Measurements from ENCODE around the gene ODF2. TPM values are rescaled to one million over a fixed set of nuclear protein-coding genes. Genes with fewer than 3 reads are reported as not detected.

The ODF2 gene
- total and polyA plus RNA-seq, 2 donors (not counting 3 experiments of a cell fraction or from before 2014, with no cell fraction given): 16.7 to 49.5 TPM

DNA sequence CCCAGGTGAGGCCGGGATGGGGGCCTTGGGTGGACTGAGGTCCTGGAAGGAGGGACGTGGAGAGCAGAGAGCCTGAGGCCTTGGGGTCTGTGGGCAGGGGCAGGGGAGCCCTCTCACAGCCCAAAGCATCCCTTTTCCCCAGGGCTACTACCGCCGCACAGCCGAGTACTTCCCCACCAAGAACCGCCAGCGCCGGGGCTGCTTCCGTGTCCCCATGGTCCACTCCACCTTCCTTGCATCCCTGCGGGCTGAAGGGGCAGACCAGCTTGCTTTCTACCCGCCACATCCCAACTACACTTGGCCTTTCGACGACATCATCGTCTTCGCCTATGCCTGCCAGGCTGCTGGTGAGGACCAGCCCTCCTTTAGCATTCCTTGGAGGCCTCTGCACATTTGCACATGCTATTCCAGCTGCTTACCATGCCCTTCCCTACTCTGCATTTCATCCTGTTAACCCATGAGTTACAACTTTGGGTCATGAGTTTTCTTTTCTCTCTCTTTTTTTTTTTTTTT is 31.5 kb upstream of the ODF2 start:
- Histone ChIP-seq H3K9ac (replicated peaks; ENCODE audit: extremely low read depth, insufficient read depth, low read length) (no peak overlapping the region), H3K9me3 (replicated peaks; ENCODE audit: control insufficient read depth, insufficient read depth, low read length) (no peaks in the 10 kb centered on the region), H2AFZ (ENCODE audit: low read depth, low read length) (no peak overlapping the region), H4K20me1 (replicated peaks; ENCODE audit: control insufficient read depth, extremely low read depth, insufficient read depth, low read length) (no peaks in the 10 kb centered on the region), H3K4me3 (replicated peaks in 1 of 3; ENCODE audit: insufficient read depth in 1 of 3, low read depth in 1 of 3, low read length in 3 of 3) (no peak overlapping the region), H3K4me2 (ENCODE audit: insufficient read depth, low read length) (no peak overlapping the region), H3K27ac (ENCODE audit: insufficient read depth, low read depth, low read length) (no peak overlapping the region), H3K79me2 (ENCODE audit: control insufficient read depth, insufficient read depth, low read length) (no peaks in the 10 kb centered on the region), H3K9me1 (replicated peaks; ENCODE audit: control insufficient read depth, extremely low read depth, insufficient read depth, low read length) (no peaks in the 10 kb centered on the region), H3K4me1 (ENCODE audit: control insufficient read depth, extremely low read depth, insufficient read depth, low read length) (peaks cover 22% of the 10 kb centered on the region), H3K27me3 (ENCODE audit: control insufficient read depth in 2 of 2, insufficient read depth in 2 of 2, low read length in 2 of 2) (peaks cover 0 to 2% of the 10 kb centered on the region in 2 experiments), H3K36me3 (ENCODE audit: control insufficient read depth in 2 of 2, extremely low read depth in 1 of 2, insufficient read depth in 2 of 2, low read length in 2 of 2) (no peaks in the 10 kb centered on the region)
- CTCF ChIA-PET: interaction anchor here (1.4 to 1.5 kb wide), 2 partner anchors 15 to 62 kb away, joined by 4 to 5 read pairs; no protein-coding TSS in a partner anchor
- dilution Hi-C loops (cut with MboI; ENCODE audit: extremely low pct_ligation_motif_present, low sequenced_read_pairs): no loop called here
- no TSS peak for BruUV-seq (replicated peaks)
- DNase-seq (ENCODE audit: low read depth, low spot score): no peak
- TF ChIP-seq POLR2A (IDR thresholded peaks at IDR 0.05; ENCODE audit: low read depth, low read length) (no peak), MYC (IDR thresholded peaks at IDR 0.05; ENCODE audit: low read depth, low read length) (no peak), EZH2 (IDR thresholded peaks at IDR 0.05; ENCODE audit: borderline replicate concordance, low read depth, low read length, severe bottlenecking) (no peak), GATA2 (IDR thresholded peaks at IDR 0.05; ENCODE audit: insufficient read depth, insufficient read length, low read depth, low read length) (no peak), FOS (IDR thresholded peaks at IDR 0.05; ENCODE audit: borderline replicate concordance, insufficient read depth, low read length) (no peak), JUN (IDR thresholded peaks at IDR 0.05; ENCODE audit: borderline replicate concordance, insufficient read depth, insufficient read length, low read depth) (no peak), POLR2AphosphoS5 (IDR thresholded peaks at IDR 0.05; ENCODE audit: insufficient read depth, low read depth, low read length) (no peak)
- TF ChIP-seq, protein P1, sequence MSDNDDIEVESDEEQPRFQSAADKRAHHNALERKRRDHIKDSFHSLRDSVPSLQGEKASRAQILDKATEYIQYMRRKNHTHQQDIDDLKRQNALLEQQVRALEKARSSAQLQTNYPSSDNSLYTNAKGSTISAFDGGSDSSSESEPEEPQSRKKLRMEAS (IDR thresholded peaks at IDR 0.05; ENCODE audit: insufficient read depth, insufficient read length): no peak
- TF ChIP-seq, protein P2, sequence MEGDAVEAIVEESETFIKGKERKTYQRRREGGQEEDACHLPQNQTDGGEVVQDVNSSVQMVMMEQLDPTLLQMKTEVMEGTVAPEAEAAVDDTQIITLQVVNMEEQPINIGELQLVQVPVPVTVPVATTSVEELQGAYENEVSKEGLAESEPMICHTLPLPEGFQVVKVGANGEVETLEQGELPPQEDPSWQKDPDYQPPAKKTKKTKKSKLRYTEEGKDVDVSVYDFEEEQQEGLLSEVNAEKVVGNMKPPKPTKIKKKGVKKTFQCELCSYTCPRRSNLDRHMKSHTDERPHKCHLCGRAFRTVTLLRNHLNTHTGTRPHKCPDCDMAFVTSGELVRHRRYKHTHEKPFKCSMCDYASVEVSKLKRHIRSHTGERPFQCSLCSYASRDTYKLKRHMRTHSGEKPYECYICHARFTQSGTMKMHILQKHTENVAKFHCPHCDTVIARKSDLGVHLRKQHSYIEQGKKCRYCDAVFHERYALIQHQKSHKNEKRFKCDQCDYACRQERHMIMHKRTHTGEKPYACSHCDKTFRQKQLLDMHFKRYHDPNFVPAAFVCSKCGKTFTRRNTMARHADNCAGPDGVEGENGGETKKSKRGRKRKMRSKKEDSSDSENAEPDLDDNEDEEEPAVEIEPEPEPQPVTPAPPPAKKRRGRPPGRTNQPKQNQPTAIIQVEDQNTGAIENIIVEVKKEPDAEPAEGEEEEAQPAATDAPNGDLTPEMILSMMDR (IDR thresholded peaks at IDR 0.05; ENCODE audit: extremely low read depth in 1 of 2, insufficient read depth in 1 of 2, low read depth in 1 of 2, low read length in 2 of 2): no peak
- intact Hi-C loops (cut with micrococcal nuclease): no loop called here
- no peak for FAIRE-seq
- POLR2A ChIA-PET: no interaction called here
